Left forelimb (tissue), 1 donor: ENCODE measurements around the gene PYGB.
"Not testable (repeated sequence)": the region's sequence is repeated elsewhere in the genome, so short reads cannot be mapped to it uniquely, and the experiment has no call there.

Source experiments
- DNase-seq: peaks from one replicate; pipeline ENCODE4 v3.0.0-alpha.2; 2018; ENCODE audit warnings: low spot score

PYGB gene

DNA sequence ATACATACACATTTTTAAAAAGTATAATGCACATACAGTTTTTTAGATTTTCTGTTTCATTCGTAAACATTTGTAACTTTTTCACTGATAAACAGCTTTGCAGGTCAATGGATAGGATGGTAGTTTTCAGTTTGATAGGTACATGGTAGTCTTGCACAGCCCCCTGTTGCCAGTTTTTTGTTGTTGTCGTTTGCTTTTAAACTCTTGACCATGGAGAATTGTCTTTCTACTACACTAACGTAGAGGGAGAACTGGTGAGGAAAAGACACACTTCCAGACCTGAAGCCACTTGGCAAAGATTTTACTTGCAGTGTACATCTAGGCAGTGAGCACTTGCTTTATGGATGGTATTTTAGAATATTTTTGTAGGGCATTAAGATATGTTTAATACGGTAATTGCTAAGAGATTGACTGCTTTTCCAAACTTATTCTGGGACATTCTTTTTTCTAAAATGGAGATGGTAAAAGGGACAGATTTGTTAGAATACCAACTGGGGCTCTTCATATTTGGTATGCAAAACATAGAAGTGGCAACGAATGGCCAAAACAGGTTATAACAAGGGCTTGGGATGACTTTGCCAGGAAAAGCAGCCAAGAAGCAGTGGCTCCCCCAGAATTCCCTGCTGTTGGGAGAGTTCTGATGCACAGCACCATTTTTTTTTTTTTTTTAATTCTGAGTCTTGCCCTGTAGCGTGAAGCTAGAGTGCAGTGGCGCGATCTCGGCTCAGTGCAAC lies 1.5 kb downstream of the PYGB start:
- no peak for DNase-seq

DNA sequence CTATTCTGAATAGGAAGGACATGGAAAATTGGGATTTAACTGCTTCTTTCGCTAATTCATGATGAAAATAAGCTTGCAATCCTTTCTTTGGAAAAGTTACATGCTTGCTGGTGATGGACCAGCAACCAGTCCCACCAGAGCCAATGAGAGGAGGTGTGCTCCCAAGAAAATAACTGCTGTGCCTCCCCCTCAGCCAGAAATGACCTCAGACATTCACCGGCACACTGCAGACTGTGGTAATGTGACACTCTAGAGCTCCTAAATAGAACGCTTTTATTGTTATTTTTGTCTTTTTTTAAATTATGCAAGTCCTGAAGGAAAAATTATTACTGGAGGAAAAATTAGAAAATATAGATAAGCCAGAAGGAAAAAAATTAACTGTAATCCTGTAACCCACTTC lies 2.6 kb downstream of the PYGB start:
- no peak for DNase-seq

DNA sequence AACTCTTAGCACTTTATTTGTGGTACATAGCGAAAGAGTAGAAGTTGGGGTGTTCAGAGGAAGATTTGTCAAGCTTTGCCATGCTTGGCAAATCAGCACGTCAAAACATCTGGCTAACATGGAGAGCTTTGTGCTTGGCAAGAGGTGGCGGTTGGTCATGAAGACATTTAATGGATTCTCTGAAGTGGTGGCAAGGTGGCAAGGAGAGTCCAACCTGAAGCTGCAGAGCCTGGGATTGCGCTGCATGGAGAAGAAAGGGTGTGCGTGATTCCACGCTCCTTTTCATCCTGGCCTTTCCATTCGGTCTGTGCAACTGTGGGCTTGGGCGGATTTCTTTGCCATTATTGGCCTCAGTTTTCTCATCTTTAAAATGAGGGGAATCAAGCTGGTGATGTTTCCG lies 3.1 kb downstream of the PYGB start:
- no peak for DNase-seq

DNA sequence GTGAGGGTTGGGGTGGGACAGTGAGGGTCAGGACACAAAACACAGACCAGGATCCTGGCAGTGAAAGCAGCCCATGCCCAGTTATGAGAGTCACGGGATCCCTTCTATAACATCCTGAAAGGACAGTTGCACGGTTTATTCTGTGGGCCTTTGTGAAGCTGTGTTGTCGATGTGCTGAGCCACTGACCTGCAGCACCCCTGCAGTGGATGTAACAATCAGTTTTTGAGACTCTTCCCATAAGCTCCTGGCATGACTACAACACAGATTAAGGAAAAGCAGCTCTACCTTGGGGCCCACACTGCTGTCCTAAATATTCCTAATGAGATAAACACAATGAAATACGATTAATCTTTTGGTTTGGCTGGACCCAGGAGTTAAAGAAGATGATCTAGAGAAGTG lies 3.7 kb downstream of the PYGB start:
- no peak for DNase-seq

DNA sequence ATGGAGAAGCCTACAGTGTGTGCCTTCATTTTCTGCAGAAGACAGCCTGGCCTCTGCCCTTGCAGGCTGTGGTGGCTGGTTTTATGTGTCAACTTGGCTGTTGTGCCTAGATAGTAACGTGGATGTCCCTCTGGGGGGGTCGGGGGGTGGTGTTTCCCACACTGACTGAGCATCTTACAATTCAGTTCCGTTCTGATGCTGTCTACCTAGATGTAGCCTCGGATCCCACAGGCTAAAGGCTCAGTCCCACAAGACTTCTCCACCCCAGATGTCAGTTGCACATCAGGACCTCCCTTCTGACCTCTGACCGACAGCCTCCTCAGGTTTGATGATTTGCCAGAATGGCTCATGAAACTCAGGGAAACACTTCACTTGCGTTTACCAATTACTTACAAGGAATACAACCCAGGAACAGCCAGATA lies 4.4 kb downstream of the PYGB start:
- DNase-seq, result no peak

DNA sequence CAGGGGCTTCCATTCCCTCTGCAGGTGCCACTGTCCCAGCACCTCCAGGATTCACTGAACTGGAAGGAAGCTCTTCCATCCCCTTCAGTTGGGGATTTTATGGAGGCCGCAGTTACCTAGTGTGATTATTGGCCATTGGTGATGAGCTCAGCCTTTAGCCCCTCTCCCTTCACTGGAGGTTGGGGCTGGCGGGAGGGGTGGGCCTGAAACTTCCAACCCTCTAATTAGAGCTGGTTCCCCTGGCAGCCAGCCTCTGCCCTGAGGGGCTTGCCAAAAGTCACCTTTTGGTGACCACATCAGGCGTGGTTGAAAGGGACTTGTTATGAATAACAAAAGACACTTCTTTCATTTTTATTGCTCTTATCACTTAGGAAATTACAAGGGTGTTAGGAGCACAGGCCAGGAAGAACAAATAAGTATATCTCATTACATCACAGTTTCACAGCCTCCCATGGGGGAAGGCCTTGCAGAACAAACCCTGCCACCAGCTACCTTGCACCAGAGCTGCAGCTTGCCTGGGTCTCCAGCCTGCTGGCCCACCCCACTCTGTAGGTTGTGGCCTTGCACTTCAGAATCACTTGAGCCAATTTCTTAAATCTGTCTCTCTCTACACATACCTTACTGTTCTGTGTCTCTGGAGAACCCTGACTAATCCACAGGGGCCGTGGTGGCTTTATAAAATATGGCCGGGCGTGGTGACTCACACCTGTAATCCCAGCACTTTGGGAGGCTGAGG lies 5.0 kb downstream of the PYGB start:
- DNase-seq, result no peak

DNA sequence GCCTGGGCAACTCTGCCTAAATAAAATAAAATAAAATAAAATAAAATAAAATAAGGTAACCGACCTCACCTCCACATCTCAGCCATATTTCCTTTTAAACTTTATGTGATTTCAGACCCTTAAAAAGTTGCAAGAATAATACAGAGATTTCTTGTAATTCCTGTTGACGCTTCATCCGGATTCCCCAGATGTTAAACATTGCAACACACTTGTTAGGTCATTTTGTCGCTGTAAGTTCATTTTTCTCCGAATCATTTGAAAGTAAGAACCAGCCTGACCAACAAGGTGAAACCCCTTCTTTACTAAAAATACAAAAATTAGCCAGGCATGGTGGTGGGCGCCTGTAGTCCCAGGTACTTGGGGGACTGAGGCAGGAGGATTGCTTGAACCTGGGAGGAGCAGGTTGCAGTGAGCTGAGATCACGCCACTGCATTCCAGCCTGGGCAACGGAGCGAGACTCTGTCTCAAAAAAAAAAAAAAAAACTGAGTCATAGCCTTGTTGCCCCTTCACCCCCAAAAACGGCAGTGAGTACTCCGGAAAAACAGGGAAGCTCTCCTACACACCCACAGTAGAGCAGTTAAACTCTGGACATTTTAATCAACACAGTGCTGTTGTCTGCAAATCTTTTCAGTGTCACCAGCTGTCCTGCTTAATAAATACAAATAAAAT lies 5.9 kb downstream of the PYGB start:
- no peak for DNase-seq

DNA sequence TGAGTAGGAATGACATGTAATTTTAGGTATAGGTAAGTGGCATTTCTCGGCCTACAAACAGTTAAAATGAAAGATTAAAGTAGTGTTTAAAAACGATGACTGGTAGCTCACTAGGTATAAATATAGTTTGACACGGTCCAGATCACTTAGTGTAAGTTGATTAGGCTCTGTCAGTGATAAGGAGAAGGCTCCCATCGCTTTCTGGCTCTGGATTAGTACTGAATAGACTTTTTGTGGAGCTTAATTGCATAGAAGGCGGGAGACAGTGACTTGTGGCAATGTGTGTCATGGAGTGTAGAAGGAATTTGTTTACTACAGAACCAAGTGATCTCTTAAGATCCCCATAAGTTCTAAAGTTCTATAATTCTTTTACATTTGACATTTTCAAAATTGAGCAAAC lies 6.7 kb downstream of the PYGB start:
- no peak for DNase-seq

DNA sequence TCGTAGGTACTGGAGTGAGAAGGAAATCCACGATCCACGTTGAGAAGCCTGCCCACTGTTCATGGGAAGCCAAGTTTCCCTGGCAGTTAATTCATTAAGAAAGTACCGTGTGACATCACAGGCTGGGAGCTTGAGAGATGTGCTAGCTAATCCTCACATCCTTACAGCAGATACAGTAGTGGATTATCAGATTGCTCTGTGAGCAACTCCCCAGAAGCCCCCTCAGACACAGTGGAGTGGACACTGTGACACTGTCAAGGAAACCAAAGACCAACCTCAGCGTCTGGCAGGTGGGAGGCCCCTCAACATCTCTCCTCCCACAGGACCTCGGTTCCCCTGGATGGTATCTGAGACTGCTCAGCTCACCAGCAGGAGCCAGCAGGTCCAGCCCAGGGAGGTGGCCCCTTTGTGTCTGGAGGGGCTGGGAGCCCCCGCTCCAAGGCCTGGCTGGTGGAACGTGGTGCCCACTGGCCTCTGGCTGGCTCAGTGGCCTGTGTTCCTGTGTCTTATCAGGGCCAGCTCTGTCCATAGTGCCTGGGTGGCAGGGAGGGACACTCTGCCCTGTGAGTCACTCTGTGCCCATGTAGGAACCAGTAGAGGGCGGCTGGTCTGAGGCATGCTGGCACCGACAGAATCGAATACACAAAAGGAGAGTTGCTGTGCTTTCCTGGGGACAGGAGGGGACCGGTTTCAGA lies 7.2 kb downstream of the PYGB start:
- no peak for DNase-seq

DNA sequence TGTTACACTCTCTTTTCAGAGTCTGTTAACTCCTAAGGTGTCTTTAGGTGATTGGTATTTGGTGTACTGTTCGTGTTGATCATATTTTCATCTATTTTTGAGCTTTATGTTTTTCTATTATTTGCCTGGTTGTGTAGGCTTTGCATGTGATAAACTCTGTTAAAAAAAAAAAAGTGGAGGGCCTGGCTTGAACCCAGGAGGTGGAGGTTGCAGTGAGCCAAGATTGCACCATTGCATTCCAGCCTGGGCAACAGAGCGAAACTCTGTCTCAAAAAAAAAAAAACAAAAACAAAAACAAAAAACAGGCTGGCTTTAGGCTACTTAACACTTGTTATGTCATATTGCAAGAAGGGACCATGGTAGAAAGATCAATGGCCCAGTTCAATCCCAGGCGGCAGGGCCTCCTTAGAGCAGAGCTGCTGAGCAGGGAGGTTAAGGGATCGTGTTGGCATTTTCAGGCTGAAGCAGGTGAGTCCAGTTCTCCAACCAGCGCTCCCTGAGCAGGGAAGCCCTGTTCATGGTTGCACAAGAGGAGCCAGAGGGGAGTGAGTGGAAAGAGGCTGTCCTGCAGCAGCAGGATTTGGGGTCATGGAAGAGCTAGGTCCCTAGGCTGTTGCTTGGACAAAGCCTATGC lies 8.5 kb downstream of the PYGB start:
- no peak for DNase-seq

DNA sequence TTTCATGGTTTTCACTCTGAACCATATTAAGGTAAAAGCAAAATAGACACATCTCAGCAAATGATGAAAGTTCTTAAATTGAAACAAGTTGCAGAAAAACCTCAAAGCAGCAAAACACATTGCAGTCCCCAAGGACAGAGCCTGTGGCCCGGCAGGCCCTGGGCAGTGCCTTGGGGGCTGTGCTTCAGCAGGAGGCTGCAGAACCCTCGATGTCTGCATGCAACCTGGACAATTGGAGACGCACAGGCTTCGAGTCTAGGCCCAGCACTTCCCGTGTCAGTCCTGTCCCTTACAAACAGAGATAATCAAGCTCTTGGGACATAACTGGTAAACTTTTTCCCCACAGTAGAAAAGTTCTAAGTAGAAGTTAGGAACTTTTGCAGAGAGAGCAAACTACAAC lies 9.2 kb downstream of the PYGB start:
- no peak for DNase-seq

DNA sequence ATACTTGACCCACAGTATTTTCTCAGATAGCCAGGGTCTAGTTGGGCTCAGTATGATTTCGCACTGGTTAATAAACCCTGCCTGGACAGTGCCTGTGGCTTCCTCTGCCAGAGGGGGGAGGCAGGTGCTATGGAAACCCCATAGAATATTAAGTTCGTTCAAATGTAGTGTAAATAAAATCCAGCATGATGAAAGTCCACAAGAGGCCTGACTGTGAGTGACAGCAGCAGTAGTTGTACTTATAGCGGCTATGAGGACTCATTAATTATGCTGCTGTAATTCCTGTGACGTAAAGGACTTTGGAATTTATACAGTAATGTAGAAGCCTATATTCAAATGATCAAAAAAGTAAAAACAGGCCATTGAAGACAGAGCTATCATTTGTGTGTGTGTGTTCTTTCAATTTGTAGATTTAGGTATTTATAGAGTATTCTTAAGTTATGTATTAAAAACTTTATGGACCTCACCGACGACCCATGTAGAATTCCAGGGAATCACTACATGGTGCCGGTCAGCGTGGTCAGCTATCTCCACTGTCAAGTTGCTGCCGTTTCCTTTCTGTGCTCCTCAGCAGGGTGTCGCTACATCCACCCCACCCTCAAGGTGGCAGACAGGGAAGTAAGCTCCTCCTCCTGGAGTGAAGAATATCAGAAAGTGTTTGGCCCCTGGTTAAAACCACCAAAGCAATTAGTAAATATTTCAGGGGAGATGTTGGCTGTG lies 10.0 kb downstream of the PYGB start:
- no peak for DNase-seq

DNA sequence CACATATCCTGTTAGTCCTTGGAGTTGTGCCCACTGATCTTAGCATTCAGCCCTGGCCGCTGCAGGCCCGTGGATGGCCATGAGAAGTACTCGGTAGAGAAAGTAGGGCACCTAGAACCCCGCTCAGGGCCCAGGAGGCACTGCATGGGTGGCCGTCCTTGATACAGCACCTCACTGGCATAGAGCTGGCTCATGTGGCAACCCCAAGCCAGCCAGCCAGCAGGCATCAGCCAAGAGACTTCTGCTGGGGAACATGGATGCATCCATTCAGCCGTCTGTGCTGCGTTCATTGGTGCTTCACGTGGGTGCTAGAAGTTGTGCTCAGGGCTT lies 10.6 kb downstream of the PYGB start:
- DNase-seq, result no peak

DNA sequence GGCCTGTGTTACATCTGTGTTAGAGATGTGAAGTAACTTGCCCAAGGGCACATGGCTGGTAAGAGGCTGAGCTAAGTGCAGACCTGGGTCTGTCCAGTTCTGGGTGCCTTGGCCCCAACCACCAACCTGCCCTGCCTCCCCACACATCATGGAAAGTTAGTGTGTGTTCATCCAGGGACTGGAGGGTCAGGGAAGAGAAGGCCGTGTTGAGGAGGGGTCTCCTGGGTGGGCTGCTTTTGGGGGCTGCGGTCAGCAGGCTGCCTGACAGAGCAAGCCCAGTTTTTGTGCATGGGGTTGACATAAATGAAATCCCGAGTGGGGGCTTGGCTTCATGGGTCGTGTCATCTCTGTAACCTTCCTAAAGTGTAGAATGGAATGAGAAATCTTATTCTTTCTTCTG lies 10.9 kb downstream of the PYGB start:
- no peak for DNase-seq

DNA sequence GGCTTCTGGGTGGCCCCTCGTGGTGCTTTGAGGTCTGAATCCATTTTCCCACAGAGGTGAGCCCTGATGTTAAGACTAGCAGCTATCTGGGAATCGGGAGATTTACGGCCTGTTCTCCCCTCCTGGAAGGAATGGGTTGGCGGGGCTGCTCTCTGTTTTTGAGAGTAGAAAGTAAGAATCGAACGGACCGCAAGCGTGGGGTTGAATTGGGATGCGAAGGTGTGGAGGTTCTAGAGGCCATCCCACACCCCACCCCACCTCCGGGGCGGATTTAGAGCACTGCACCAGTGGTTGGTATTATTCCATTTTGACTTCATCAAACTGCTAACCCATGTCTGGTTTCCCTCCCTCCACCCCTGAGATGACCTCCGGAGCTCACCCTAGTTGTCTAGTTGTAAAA lies 11.5 kb downstream of the PYGB start:
- DNase-seq, result no peak

DNA sequence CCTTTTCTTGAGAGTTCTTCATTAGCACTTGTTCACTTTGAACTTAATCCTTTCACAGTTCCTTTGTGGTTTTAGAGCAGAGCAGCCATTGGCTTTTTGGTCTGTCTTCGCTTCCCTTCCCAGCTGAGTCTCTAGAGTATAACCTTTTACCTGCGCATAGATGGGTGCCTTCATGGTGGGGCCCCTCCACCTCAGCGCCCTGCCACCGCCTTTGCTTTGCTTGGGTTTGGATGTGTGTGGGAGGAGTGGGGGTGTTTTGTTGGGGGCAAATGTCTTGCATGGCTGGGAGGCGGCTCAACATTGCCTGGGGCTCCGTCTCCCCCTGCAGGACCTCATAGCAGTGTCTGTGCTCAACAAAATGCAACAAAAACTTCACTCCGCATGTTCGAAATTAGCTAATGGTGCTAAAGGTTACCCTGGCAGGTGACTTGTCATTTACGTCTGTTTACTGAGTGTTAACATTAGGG lies 11.9 kb downstream of the PYGB start:
- no peak for DNase-seq

DNA sequence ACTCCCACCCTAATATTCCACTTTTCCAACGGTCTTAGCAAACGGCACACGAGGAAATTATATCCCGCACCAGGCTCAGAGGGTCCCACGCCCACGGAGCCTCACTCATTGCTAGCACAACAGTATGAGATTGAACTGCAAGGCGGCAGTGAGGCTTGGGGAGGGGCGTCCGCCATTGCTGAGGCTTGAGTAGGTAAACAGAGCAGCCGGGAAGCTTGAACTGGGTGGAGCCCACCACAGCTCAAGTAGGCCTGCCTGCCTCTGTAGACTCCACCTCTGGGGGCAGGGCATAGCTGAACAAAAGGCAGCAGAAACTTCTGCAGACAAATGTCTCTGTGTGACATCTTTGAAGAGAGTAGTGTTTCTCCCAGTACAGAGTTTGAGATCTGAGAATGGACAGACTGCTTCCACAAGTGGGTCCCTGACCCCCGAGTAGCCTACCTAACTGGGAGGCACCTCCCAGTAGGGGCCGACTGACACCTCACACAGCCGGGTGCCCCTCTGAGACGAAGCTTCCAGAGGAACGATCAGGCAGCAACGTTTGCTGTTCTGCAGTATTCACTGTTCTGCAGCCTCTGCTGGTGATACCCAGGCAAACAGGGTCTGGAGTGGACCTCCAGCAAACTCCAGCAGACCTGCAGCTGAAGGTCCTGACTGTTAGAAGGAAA lies 13.0 kb downstream of the PYGB start:
- DNase-seq, result not testable (repeated sequence)

DNA sequence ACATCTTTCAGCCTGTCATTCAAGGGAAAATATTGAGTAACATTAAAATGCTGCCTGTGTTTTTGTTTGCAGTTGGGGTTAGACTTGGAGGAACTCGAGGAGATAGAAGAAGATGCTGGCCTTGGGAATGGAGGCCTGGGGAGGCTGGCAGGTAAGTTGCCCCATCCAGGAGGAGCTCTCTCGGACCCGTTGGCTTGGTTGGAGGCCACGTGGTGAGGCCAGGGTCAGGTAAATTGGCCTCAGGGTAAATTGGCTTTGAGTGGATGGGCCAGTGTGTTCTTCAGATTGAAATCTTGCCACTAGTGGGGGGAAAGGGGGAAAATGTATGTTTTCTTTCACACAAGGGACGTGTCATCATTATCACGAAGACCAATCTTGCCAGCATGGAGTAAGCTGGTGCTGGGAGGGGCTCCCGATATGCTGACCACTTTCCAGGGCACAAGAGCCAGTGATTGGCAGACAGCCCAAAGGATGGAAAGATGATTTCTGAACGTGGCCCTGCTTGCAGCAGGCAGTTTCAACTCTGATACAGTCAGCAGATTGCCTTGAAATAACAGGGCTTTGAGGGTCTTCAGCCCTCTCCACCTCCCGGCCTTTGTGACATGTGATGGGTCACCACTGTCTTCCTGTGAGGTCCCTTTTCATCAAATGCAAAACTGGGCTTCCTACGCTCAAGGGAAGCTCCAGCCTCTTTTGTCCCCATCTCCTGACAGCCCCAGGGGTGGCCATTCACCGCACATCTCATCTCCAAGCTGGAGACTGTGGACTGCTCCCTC lies 21.4 kb downstream of the PYGB start:
- DNase-seq, result peak; percentile 46

DNA sequence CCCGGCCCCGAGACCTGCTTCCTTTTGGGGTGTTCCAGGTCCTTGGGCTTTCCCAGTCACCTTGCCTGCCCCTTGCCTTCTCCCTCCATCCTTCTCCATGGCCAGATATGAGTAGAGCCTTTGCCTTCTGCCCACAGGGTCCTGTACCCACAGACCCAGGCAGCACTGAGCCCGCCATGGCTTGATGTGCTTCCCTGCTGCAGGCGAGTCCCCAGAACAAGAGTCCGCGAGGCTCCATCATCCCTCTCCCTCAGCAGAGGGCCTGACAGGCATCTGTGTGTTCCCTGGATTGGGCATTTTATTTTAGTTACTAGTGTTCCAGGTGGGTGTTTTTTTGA lies 21.9 kb downstream of the PYGB start:
- no peak for DNase-seq

DNA sequence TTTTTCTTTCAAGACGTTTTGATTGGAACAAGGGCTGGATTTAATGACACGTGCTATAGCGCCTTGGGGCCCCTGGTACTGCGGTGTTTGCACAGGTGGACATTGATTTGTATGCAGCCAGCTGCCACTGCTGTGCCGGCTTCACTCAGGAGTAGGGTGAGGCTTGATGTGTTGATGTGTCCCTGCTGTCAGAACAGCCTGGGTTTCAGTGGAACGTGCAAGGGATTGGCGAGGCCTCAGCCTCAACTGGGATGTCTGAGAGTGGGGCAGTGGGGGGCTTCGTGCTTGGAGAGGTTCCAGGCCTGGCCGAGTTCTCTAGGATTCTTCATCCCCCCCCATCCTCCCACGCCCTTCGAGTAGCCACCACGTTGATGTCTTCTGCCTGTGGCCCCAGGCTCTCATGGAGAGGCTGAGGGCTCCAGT lies 23.0 kb downstream of the PYGB start:
- DNase-seq, result peak; percentile 54
